CD4-positive, CD25-positive, alpha-beta regulatory T cell (primary cell): Measurements from ENCODE around the gene SUCLG1. TPM values are rescaled to one million over a fixed set of nuclear protein-coding genes. Genes with fewer than 3 reads are reported as not detected.

ENCODE experiments used
- ATAC-seq, 2 donors: fragments of 150-1000 bp; cut with Tn5 transposase; one replicate each; pipeline ENCODE4 v1.10.0; 2021; ENCODE audit warnings: low read depth in 2 of 2, moderate number of reproducible peaks in 2 of 2, moderate library complexity in 1 of 2
- DNase-seq, 3 donors: peaks; one replicate each; pipeline versions ENCODE4 v3.0.0 to v3.0.0-alpha.2; 2012 to 2022; ENCODE audit warnings: mixed read lengths in 1 of 3
- H3K27ac ChIP-seq: one replicate; pipeline ENCODE4 v1.7.0; 2013; ENCODE audit warnings: mild to moderate bottlenecking, low read length; ENCODE audit not compliant: insufficient read depth, poor library complexity, severe bottlenecking
- H3K27me3 ChIP-seq: one replicate; pipeline ENCODE4 v1.7.0; 2013; ENCODE audit warnings: low read length; ENCODE audit not compliant: control insufficient read depth, insufficient read depth
- H3K36me3 ChIP-seq: one replicate; pipeline ENCODE4 v1.7.0; 2013; ENCODE audit warnings: mild to moderate bottlenecking, low read length, moderate library complexity; ENCODE audit not compliant: control insufficient read depth, insufficient read depth
- H3K4me1 ChIP-seq: 2 replicates; pipeline ENCODE4 v1.7.0; 2013; ENCODE audit warnings: mild to moderate bottlenecking, low read length; ENCODE audit not compliant: insufficient read depth, control insufficient read depth, poor library complexity, severe bottlenecking
- H3K4me3 ChIP-seq: one replicate; pipeline ENCODE4 v1.7.0; 2013; ENCODE audit warnings: low read depth, mild to moderate bottlenecking, low read length, moderate library complexity
- H3K9me3 ChIP-seq, 2 experiments: 1 replicate in 1 of 2; 2 replicates in 1 of 2; pipeline ENCODE4 v1.7.0; 2013; ENCODE audit warnings: low read length in 2 of 2, mild to moderate bottlenecking in 1 of 2, moderate library complexity in 1 of 2; ENCODE audit not compliant: control insufficient read depth in 2 of 2
- H3K27ac Mint-ChIP-seq, 3 donors: one replicate each; pipeline ENCODE4 v1.8.0; 2020 to 2022; ENCODE audit warnings: mild to moderate bottlenecking in 3 of 3, mixed read lengths in 3 of 3, moderate library complexity in 2 of 3
- H3K27me3 Mint-ChIP-seq: one replicate; pipeline ENCODE4 v1.8.0; 2022; ENCODE audit warnings: mild to moderate bottlenecking, mixed read lengths
- H3K36me3 Mint-ChIP-seq: one replicate; pipeline ENCODE4 v1.8.0; 2020; ENCODE audit warnings: mixed read lengths
- H3K4me1 Mint-ChIP-seq, 4 donors: one replicate each; pipeline ENCODE4 v1.8.0; 2020 to 2022; ENCODE audit warnings: mixed read lengths in 4 of 4, mild to moderate bottlenecking in 1 of 4
- H3K4me3 Mint-ChIP-seq, 4 donors: one replicate each; pipeline ENCODE4 v1.8.0; 2020 to 2022; ENCODE audit warnings: mild to moderate bottlenecking in 4 of 4, mixed read lengths in 4 of 4, moderate library complexity in 3 of 4
- H3K9me3 Mint-ChIP-seq, 7 donors: one replicate each; pipeline ENCODE4 v1.8.0; 2020 to 2022; ENCODE audit warnings: mixed read lengths in 7 of 7, mild to moderate bottlenecking in 3 of 7, moderate library complexity in 2 of 7
- polyA plus RNA-seq, 4 donors: library from polyadenylated mRNA; unstranded; fragments of 300-500 nt; fragmentation: Illumina TruSeq; gene quantifications; one replicate each; pipeline ENCODE4 v1.2.3, GENCODE V29; 2021
- total RNA-seq: library from RNA; stranded (reverse); gene quantifications from one replicate; pipeline ENCODE4 v1.2.3, GENCODE V29; 2022

The SUCLG1 gene
- total and polyA plus RNA-seq, 5 donors from 2014 or later: 47.4 to 116 (median 96.4) TPM

DNA sequence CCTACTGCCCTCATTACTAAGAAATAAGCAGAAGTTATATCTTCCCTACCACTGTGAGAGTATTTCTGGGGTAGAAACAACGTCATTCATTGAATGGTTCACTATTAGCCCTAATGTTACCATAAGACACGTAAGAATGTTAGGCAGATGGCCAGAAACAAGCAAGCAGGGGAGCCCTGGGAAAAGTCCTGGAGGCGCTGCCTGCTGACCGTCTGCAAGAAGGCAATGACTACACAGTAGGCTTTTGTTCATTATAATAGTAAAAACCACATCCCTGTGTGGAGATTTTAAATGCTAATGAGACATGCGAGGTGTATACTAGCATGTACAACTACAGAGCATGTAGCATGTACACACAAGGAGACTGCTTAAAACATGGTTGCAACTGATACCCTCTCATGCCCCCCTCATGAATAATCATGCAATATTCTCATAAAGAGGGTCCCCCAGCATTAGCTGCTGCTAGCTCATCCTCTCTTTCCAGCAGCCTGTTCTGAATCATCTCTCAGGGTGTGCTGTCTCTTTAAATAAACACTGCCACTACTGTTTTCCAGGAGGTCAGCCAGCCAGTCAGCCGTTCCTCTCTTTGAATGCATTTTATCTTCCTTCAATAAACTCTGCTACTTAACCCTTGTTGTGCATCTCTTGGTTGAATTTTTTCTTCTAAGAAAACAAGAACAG, 23.6 kb downstream of the SUCLG1 start:
- Histone ChIP-seq H3K27me3 (no peaks in the 10 kb centered on the region), H3K9me3 (no peaks in the 10 kb centered on the region), H3K27ac (no peak overlapping the region), H3K36me3 (peaks cover 66% of the 10 kb centered on the region), H3K4me1 (peaks cover 6% of the 10 kb centered on the region), H3K4me3 (no peak overlapping the region)
- no peak overlapping the region for H3K4me3 Mint-ChIP-seq
- ATAC-seq (no peak), DNase-seq (no peak)
- H3K36me3 Mint-ChIP-seq: peaks cover 51% of the 10 kb centered on the region
- peaks cover 9 to 10% (median 10%) of the 10 kb centered on the region in 4 donors for H3K4me1 Mint-ChIP-seq
- peak overlapping the region in 2 of 3 donors; percentile 2 to 34 for H3K27ac Mint-ChIP-seq
- no peaks in the 10 kb centered on the region for H3K9me3 Mint-ChIP-seq
- H3K27me3 Mint-ChIP-seq: no peaks in the 10 kb centered on the region

DNA sequence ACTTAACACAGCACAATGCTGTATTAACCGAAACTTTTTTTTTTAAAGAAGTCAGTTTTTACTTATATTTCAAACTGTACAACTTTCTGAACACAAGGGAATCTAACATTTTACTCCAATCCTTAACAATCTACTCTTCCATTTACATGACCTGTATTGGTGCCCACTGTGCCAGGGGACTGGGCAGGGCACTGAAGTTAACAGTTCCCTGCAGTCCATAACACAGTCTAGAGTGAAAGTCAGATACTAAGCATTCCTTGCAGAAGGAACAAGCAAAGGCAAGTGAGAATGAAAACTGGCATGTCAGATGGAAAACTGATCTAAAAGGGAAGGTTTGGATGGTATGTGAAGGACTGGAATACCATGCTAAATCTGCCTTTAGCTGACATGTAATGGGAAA, 29.8 kb downstream of the SUCLG1 start:
- Mint-ChIP-seq H3K36me3 (peaks cover 48% of the 10 kb centered on the region), H3K27me3 (no peaks in the 10 kb centered on the region), H3K4me1 (peaks cover 0 to 13% (median 2%) of the 10 kb centered on the region in 4 donors), H3K4me3 (no peak overlapping the region), H3K9me3 (no peaks in the 10 kb centered on the region), H3K27ac (peak overlapping the region in 2 of 3 donors; percentile 1 to 14)
- Histone ChIP-seq H3K27ac (no peak overlapping the region), H3K4me3 (no peak overlapping the region), H3K27me3 (no peaks in the 10 kb centered on the region), H3K4me1 (no peaks in the 10 kb centered on the region), H3K36me3 (peaks cover 76% of the 10 kb centered on the region), H3K9me3 (no peaks in the 10 kb centered on the region)
- ATAC-seq (no peak), DNase-seq (no peak)

- H3K27me3 ChIP-seq: no peaks in the 10 kb centered on the region
- peak overlapping the region in 1 of 3 donors; percentile 80 for H3K27ac Mint-ChIP-seq
- H3K4me3 Mint-ChIP-seq: no peak overlapping the region
- DNase-seq (no peak), ATAC-seq (no peak)
- no peaks in the 10 kb centered on the region for H3K9me3 ChIP-seq
- H3K36me3 ChIP-seq: peaks cover 71% of the 10 kb centered on the region
- H3K27ac ChIP-seq: no peak overlapping the region
- H3K4me3 ChIP-seq: no peak overlapping the region
- H3K9me3 Mint-ChIP-seq: no peaks in the 10 kb centered on the region
- no peaks in the 10 kb centered on the region for H3K27me3 Mint-ChIP-seq
- peaks cover 53% of the 10 kb centered on the region for H3K36me3 Mint-ChIP-seq
- peaks cover 0 to 17% (median 5%) of the 10 kb centered on the region in 4 donors for H3K4me1 Mint-ChIP-seq
- H3K4me1 ChIP-seq: no peaks in the 10 kb centered on the region
Measured at GRCh38 chr2:84427235-84428138, 31.6 kb downstream of the SUCLG1 start.

DNA sequence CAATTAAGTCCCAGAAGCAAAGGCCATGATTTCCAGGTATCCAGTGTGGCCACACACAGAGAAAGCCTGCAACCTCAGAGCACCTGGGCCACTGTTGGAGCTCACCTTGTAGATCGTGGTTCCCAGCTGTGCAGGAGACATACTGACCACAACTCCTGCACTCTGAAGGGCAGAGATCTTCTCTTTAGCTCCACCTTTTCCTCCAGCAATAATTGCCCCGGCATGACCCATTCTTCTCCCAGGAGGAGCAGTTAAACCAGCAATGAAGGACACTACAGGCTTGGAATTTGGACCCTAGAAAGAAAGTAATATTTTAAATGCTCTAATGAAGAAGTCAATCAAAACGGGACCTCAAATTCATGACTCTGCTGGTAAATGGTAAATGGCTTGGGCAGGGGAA, 33.8 kb downstream of the SUCLG1 start:
- no peak overlapping the region for H3K4me3 Mint-ChIP-seq
- H3K36me3 Mint-ChIP-seq: peaks cover 43% of the 10 kb centered on the region
- H3K27ac Mint-ChIP-seq: peak overlapping the region in 2 of 3 donors; percentile 57 to 83
- H3K9me3 Mint-ChIP-seq: peaks cover 0 to 2% (median 0%) of the 10 kb centered on the region in 7 donors
- Histone ChIP-seq H3K9me3 (no peaks in the 10 kb centered on the region), H3K27me3 (no peaks in the 10 kb centered on the region), H3K27ac (no peak overlapping the region), H3K4me3 (no peak overlapping the region), H3K4me1 (no peaks in the 10 kb centered on the region), H3K36me3 (peaks cover 51% of the 10 kb centered on the region)
- no peak for ATAC-seq
- no peaks in the 10 kb centered on the region for H3K27me3 Mint-ChIP-seq
- no peak for DNase-seq
- H3K4me1 Mint-ChIP-seq: peaks cover 0 to 17% (median 5%) of the 10 kb centered on the region in 4 donors

- no peaks in the 10 kb centered on the region for H3K27me3 Mint-ChIP-seq
- H3K27ac Mint-ChIP-seq: peak overlapping the region; percentile 4 to 69 (median 8)
- no peak for ATAC-seq
- Histone ChIP-seq H3K36me3 (peaks cover 40% of the 10 kb centered on the region), H3K4me3 (no peak overlapping the region), H3K27me3 (no peaks in the 10 kb centered on the region), H3K4me1 (no peaks in the 10 kb centered on the region), H3K27ac (no peak overlapping the region), H3K9me3 (no peaks in the 10 kb centered on the region)
- peaks cover 0 to 10% (median 5%) of the 10 kb centered on the region in 4 donors for H3K4me1 Mint-ChIP-seq
- peaks cover 33% of the 10 kb centered on the region for H3K36me3 Mint-ChIP-seq
- peaks cover 0 to 2% (median 0%) of the 10 kb centered on the region in 7 donors for H3K9me3 Mint-ChIP-seq
- peak in 1 of 3 donors; percentile 28 for DNase-seq
- H3K4me3 Mint-ChIP-seq: no peak overlapping the region
Measured at GRCh38 chr2:84424152-84424551, 34.9 kb downstream of the SUCLG1 start.

- H3K36me3 Mint-ChIP-seq: peaks cover 27% of the 10 kb centered on the region
- peaks cover 0 to 2% (median 0%) of the 10 kb centered on the region in 7 donors for H3K9me3 Mint-ChIP-seq
- H3K4me1 Mint-ChIP-seq: peaks cover 0 to 6% (median 4%) of the 10 kb centered on the region in 4 donors
- DNase-seq (no peak), ATAC-seq (no peak)
- Histone ChIP-seq H3K27ac (no peak overlapping the region), H3K27me3 (no peaks in the 10 kb centered on the region), H3K9me3 (no peaks in the 10 kb centered on the region), H3K36me3 (peaks cover 29% of the 10 kb centered on the region), H3K4me1 (no peaks in the 10 kb centered on the region), H3K4me3 (no peak overlapping the region)
- peak overlapping the region in 1 of 3 donors; percentile 44 for H3K27ac Mint-ChIP-seq
- no peak overlapping the region for H3K4me3 Mint-ChIP-seq
- no peaks in the 10 kb centered on the region for H3K27me3 Mint-ChIP-seq
Measured at GRCh38 chr2:84421791-84422190, 37.3 kb downstream of the SUCLG1 start.

DNA sequence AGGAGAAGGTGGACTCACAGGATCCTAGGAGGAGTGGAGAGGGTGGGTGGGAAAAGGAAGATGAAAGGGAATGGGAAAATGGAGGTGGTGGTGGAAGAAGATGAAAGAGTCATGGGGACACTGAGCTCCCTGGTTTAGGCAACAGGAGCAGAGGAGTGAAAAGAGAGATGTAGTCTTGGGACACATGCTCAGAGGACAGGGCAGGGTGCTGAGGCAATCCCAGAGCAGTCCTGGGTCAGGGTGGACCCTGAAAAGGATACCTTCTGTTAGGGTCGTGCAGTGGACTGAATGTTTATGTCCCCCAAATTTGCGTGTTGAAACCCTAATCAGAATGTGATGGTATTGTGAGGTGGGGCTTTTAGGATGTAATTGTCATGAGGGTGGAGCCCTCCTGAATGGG, 37.9 kb downstream of the SUCLG1 start:
- Histone ChIP-seq H3K4me3 (no peak overlapping the region), H3K9me3 (no peaks in the 10 kb centered on the region), H3K27me3 (no peaks in the 10 kb centered on the region), H3K4me1 (no peaks in the 10 kb centered on the region), H3K36me3 (peaks cover 29% of the 10 kb centered on the region), H3K27ac (no peak overlapping the region)
- peaks cover 0 to 2% (median 0%) of the 10 kb centered on the region in 7 donors for H3K9me3 Mint-ChIP-seq
- peaks cover 27% of the 10 kb centered on the region for H3K36me3 Mint-ChIP-seq
- DNase-seq (no peak), ATAC-seq (no peak)
- peaks cover 0 to 6% (median 4%) of the 10 kb centered on the region in 4 donors for H3K4me1 Mint-ChIP-seq
- no peak overlapping the region for H3K4me3 Mint-ChIP-seq
- H3K27me3 Mint-ChIP-seq: no peaks in the 10 kb centered on the region
- no peak overlapping the region for H3K27ac Mint-ChIP-seq
